ENCODE results near the gene DCC.

DCC gene

DNA sequence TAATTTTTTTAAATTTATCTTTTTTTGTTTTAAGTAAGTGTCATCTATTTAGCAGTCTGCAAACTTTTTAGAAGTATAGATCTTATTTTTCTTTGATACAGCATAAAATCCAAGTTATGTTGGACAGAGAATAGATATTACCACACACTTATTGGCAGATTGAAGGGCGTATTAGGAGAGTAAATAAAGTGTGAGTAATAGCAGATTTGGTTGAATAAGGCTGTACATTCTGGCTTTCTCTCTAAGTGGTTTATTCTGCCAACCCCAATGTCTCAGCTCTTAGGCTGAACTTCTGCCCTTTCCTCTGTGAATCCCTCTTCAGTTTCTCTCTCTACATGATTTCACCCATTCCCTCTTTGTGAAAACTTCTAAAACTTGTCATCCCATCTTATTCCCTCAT lies 651.2 kb downstream of the DCC start:
- in situ Hi-C loops (cut with HindIII; ENCODE audit: low sequenced_read_pairs) = no loop called here

DNA sequence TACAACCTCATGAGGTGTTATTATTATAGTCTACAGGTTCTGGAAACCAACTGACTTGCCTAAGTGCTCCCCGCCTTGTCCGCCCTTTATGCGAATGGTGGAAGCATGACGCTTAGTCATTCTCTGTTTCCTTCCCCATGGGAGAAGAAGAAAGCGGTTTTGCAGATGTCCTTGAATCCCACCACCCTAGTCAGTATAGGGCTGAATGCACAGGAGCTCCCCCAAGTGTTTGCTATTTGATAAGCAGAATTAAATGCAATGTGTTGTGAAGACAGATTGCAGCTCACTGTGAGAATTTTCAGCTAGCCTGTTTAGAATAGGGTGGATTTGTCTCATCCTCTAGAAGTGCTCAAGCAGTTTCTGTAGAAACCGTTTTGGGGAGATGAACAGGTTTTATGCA lies 652.0 kb downstream of the DCC start:
- in situ Hi-C loops (cut with HindIII; ENCODE audit: low sequenced_read_pairs) = no loop called here

DNA sequence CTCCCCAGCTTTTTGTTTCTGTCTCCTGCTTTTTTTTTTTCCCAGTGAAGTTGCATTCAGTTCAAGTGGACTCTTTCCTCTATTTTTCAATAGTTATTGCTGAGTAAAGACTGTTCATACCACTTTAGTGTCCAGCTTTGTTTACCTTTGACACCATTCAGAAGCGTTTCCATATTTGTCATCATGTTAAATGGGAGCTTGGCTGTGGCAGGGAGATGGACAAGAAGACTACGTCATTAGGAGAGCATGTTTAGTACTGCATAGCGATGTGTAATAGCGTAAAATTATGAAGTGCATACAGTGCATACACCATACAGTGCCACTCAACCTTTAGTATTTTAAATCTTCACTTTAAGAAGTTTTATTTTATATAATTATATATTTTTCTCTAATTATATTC lies 655.9 kb downstream of the DCC start:
- in situ Hi-C loops (cut with HindIII; ENCODE audit: low sequenced_read_pairs) = no loop called here

DNA sequence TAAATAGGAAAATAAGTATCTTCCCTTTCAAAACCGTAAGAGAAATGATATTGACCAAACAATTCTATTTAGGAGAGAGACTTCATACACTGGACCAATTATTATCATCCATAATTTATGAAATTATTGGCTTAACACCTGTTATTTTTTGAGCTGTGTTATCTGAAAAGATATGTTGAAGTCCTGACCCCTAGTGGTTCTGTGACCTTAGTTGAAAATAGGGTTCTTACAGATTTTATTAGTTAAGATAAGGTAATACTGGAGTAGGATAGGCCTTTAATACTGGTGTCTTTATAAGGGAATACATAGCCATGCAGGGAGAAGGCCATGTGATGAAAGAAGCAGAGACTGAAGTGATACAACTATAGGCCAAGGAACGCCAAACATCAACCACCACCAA lies 659.6 kb downstream of the DCC start:
- in situ Hi-C loops (cut with HindIII; ENCODE audit: low sequenced_read_pairs) = no loop called here

DNA sequence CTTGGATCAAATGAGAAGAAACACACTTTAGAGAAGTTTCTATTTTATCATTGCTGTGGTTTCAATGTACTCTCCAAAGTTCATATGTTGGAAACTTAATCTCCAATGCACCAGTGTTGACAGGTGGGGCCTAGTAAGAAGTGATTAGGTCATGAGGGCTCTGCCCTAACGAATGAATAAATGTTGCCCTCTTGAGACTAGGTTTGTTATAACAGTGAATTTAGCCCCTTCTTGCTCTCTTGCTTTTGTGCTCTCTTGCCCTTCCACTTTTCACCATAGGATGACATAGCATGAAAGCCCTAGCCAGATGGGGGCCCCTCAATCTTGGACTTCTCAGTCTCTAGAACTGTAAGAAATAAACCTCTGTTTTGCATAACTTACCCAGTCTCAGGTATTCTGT lies 664.8 kb downstream of the DCC start:
- in situ Hi-C loops (cut with HindIII; ENCODE audit: low sequenced_read_pairs) = no loop called here

DNA sequence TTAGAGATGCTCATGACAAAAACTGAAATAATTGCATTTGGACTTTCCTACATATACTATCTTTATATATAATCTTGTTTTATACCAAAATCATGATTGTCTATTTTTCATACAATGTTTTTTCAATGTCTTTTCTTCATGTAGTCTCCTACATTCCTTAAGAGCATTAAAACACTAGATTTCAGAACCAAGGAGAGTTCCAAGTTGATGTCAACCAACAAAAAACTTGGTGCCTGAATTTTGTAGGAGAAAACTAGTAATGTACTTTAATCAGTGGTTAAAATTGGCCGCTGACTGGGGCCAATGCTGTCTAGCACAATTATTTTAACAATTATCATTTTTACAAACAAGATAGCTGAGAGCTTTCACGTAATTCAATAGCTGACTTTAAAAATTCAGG lies 678.8 kb downstream of the DCC start:
- in situ Hi-C loops (cut with HindIII; ENCODE audit: low sequenced_read_pairs) = no loop called here

DNA sequence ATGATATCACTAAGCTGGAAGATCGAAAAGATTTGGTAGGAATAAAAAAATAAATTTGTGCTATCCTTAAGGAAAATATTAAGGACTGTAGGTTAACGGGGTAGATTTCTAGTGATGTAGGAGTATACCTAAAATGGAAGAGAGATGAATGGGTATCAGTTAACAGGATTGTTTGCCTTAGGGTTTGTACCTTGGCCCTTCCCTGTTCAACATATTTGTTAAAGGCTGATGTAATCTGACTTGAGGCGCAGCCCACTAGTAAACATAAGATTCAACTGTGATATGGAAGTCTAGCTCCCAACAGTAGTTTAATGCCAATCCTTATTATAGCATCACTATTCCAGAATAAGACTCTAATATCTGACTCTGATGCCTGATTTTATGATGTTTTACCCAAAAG lies 685.2 kb downstream of the DCC start:
- in situ Hi-C loops (cut with HindIII; ENCODE audit: low sequenced_read_pairs) = no loop called here

DNA sequence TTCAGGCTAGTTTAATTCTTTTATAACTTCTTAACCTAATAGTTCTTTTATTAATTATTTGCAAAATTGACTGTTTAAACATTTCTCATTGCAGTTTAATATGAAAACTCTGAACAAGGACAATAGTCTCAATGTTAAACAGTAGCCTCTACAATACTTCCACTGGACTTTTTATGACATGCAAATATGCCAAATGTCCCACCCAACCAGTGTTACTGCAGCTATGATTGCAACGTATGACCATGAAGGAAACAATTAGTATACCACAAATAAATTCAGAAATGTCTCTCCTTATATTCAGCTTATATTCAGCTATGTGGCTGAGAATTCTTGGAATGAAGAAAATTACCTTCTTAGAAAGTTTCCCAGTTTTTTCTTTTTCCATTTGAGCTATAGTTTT lies 688.6 kb downstream of the DCC start:
- in situ Hi-C loops (cut with HindIII; ENCODE audit: low sequenced_read_pairs) = no loop called here

DNA sequence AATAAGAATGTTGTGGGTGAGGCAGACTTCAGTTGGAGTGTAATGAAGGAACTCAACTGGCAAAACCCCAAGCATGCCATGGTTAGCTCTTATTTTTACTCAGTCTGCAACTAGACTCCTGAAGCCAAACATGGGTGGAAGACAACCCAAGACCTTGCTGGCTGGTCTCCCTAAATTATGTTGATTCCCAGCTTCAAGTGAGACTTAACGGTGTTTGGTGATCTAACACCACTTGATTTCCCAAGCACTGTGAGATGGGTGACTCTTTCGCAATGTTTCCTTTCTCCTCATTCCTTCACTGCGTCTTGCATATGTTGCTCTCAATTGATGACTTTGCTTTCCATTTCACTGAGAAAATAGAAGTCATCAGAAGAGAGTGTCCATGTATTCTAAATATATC lies 693.1 kb downstream of the DCC start:
- in situ Hi-C loops (cut with HindIII; ENCODE audit: low sequenced_read_pairs) = no loop called here

DNA sequence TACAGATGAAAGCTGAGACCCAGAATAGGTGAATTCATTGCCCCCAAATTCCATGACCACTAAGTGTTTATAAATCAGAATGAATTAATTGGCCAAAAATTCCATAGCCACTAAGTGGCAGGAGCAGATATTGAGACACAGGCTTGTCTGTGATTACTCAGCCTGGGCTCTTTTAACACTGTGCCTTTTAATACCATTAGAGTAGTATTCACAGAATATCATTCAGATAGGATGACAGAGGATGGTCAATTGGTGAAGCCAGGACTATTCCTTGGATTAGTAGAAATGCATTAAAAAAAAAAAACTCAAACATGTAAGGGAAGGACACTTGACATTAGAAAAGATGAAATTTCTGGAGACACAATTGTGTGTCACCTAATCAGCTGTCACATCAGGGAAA lies 698.6 kb downstream of the DCC start:
- in situ Hi-C loops (cut with HindIII; ENCODE audit: low sequenced_read_pairs) = no loop called here

DNA sequence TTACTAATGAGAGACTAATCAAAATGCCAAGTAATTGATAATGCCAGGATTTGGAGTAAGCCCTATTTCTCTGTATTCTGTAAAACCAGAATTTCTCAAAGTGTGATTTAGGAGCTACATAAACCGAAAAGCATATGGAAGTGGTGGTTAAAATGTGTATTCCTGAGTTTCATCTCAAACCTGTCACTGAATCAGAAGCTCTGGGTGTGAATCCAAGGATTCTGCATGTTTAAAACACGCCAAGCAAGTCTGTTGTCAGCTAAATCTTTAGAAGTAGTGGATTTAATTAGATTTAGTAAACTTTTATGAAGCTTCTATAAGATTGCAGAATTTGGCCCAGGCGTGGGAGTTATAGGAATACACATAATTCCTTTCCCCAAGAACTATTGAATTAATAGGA lies 700.3 kb downstream of the DCC start:
- in situ Hi-C loops (cut with HindIII; ENCODE audit: low sequenced_read_pairs) = no loop called here

DNA sequence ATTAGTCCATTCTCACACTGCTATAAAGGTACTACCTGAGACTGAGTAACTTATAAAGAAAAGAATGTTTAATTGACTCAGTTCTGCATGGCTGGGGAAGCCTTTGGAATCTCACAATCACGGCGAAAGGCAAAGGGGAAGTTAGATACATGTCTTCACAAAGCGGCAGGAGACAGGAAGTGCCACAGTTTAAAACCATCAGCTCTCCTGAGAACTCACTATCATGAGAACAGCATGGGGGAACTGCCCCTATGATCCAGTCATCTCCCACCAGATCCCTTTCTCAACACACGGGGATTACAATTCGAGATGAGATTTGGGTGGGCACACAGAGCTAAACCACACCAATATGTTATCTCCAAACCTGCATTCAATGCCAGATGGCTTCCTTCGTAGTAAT lies 716.1 kb downstream of the DCC start:
- in situ Hi-C loops (cut with HindIII; ENCODE audit: low sequenced_read_pairs) = no loop called here

DNA sequence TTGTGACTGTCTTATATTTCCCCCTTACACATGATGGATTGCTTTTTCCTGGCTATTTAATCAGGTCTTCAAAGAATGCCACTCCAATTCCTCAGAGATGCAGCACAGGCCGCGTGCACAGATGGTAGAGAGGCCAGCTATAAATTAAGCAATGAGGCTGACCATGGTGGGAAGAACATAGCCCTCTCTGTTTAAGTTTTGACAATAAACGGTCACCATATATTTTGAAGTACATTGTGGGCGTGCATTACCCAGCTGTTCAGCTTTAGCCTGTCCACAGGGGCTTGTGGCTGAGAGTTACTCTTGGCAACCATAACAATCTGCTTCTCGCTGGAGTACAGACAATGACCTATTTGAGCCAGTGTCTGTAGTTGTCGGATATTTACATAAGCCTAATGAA lies 730.8 kb downstream of the DCC start:
- in situ Hi-C loops (cut with HindIII; ENCODE audit: low sequenced_read_pairs) = no loop called here

DNA sequence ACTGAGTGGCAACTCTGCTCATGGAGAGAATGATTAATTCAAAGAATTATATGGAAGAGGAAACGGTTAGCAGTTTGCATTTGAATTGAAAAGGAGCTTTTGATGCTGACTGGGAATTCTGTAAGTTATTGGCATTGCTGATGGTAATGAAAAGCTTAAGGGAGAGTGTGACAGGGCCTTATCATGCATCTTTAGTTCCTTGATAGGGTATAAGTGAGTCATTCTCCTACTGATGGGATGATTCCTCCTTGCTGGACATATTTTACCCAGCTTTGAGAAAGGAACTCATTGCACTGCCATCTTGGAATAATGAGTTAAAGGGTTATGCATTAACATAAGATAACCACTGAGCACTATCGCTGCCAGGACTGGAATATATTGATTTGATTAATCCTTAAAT lies 740.7 kb downstream of the DCC start:
- in situ Hi-C loops (cut with HindIII; ENCODE audit: low sequenced_read_pairs) = no loop called here

DNA sequence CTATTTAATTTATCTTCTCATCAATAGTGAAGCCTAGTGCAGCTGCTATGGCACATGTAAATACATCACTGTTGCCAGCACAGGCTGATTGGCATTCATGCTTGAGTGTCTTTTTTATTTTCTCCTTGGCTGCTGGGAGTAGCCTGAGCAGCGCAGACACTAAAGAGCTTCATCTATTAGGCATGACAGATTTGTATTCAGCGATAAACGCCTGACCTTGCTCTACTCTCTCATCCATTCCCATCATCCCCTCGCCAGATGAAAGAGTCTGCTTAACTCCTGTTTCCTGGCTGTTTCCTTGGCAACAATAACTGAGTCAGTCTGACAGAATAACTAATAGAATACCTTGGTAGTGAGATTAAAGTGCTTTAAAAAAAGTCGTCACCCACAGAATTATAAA lies 753.6 kb downstream of the DCC start:
- in situ Hi-C loops (cut with HindIII; ENCODE audit: low sequenced_read_pairs) = no loop called here

DNA sequence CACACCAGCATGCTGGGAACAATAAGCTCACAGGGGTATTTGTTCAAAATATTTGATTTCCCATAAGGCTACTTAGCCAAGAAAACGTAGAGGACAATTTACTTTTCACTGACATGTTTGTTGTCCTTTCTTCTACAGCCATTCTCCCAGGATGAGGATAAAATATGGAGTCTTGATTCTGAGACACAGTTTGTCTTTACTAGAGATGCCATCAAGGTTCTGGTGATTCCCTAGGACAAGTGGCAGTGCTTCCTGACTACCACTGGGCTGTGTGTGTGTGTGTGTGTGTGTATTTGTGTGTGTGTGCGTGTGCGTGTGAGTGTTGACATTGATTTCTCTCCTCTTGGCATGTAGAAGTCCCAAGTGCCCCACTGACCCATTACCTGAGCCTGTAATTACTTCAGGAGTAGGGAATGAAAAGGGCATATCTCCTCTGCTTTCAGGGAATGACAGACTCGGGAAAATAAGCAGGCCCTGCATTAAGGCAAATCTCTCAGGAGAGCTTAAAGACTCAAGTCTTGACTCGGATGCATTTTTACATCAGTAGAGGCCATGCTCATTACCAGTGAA lies 761.6 kb downstream of the DCC start:
- in situ Hi-C loops (cut with HindIII; ENCODE audit: low sequenced_read_pairs) = no loop called here

DNA sequence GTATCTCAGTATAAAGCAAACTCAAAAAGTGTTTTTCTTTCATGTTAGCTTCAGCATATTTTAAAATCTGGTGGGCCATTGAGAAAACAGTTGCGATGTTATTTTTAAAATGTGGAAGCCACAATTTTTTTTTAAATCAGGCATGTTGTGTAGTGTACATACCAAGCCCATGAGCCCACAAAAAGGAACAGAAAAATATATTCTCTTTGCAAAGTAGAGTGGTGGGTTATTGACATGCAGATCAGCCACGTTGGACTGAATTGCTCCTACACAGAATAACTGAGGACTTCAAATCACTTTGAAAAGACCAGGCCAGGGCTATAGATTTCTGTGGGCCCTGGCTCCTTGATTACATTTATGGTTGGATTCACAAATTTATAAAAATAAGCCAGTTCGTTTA lies 774.4 kb downstream of the DCC start:
- in situ Hi-C loops (cut with HindIII; ENCODE audit: low sequenced_read_pairs) = no loop called here

DNA sequence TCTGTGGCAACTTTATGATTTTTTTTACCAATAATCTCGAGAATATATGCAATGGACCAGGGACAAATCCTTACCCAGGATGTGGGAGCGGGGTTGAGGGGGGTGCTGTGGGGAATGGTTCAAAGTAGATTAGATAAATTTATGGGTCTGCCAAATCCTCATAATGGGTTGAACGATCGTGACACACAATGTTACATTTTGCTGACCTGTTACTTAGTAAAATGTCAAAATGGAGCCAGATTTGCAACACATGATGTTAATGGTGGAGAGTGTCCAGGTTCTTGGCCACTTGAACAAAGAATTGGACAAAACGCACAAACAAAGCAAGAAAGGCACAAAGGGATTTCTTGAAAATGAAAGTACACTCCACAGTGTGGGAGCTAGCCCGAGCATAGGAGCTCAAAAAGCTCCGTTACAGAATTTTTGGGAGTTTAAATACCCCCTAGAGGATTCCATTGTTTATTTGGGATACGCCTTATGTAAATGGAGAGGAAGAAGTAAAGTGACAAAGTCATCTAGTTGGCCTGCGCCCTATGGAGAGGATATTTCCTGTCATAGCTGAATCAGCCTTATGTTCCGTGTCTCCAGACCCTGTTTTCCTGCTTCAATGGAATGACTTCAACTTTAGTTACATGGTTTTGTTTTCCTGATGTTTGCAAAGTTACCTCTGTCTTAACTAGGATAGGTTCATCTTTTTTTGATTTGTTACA lies 776.0 kb downstream of the DCC start:
- in situ Hi-C loops (cut with HindIII; ENCODE audit: low sequenced_read_pairs) = no loop called here

DNA sequence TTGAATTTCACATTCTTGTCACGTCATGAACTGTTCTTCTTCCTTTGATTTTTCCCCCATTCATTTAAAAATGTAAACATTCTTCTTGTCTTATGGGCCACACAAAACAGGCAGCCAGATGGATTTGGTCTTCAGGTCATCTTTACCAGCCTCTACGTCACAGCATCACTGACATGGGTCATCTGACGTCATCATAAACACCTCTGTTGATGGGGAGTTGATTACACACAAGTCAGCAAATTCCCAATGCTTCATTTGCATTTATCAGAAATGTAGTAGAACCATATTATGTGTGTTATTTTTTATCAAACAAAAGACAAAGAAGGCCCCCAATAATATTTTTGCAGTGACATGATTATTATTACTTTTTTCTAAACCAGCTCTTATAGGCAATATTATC lies 777.9 kb downstream of the DCC start:
- in situ Hi-C loops (cut with HindIII; ENCODE audit: low sequenced_read_pairs) = no loop called here

DNA sequence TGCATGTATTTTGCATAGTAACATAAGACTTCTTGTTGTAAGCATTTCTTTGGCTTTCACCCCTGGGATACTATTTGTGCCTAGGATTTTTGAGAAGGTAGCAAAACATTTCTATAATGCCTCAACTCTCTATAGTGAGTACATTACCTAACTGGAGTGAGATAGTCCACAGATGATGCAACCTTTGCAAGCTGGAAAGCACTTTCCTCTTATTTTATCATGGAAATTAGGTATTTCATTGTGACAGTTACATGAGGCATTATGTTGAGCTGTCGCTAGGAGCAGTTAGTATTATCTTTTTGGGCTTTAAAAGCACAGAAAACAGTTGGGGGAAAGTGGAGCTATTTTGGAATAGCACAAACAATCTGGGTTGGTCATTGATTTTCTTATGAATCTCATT lies 786.2 kb downstream of the DCC start:
- in situ Hi-C loops (cut with HindIII; ENCODE audit: low sequenced_read_pairs) = no loop called here

DNA sequence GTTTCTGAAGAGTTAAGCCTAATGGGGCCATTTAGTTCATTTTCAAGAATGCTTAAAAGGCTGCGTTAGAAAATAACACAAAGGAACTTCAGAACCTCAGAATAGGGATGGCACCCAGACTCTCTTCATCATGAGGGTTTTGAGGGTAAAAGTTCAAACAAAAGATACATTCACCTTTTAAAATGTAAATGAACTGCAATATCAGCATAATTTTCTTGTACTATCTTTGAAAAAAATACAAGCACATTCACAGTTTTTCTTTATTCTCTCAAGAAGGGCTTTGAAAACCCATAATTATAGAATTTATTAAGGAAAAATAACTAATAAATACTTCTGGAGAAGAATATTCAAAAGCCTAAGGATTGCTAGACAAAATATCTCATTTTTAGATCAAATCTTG lies 791.0 kb downstream of the DCC start:
- in situ Hi-C loops (cut with HindIII; ENCODE audit: low sequenced_read_pairs) = no loop called here

DNA sequence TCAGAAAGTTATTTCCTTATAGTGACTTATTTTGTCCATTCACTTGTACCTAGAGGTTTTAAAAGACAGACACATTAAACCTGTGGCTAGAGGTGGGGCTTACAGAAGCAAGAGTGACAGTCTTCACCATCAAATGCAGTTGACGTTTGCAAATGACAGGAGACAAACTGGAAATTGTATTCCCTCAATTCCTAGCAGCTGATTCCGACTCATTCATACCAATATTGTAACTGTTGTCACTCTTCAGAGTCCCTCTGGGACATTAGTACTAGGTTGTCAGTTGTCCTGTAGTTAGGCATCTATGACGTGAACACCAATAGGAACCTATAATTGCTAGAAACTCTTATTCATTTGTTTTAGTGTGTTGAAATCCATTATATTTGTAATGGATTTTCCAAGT lies 794.7 kb downstream of the DCC start:
- in situ Hi-C loops (cut with HindIII; ENCODE audit: low sequenced_read_pairs) = no loop called here

DNA sequence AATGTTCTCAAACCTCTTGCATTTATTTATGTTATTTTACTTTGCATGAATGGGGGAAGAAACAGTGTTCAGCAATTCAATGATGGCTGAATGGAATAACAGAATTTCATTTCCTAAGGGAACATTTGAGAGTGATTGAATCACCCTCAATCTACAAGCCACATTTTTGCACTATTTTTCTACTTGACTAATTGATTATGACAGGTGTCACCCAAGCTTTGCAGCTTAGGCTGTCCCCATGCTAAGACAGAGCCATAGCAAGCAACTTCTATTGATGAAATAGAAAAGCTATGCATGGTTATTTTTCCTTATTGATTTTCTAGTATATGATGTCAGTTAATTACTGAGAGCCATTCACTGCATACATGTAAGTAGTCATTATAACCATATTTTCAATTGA lies 795.7 kb downstream of the DCC start:
- in situ Hi-C loops (cut with HindIII; ENCODE audit: low sequenced_read_pairs) = no loop called here

All from endothelial cell of hepatic sinusoid (primary cell).